ENCODE measurements around the gene SRPK2.
"Not testable (repeated sequence)": the region's sequence is repeated elsewhere in the genome, so short reads cannot be mapped to it uniquely, and the experiment has no call there.

SRPK2 gene

GRCh38 chr7:105388356-105389087 lies at the start of gene SRPK2:
Gene SRPK2, minus strand, starts transcription at chr7:105388921.
- peak; percentile 82 for DNase-seq

DNA sequence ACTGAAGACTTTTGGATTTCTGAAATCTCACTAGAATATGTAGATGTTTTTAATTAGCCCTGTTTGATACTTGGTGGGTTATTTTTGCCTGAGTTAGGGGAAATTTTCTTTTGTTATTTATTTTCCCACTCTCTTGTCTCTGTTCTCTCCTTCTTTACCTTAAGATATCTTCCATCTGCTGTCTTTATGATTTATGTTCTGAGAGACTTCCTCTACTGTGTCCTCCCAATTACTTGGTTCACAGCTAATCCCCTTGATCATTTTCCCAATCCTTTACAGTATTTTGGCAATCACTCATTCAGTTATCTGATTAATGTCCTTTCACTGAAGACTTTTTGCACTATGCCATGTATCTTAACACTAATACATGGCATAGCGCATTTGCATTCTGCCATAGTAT lies 49.5 kb upstream of the SRPK2 start:
- DNase-seq = no peak

- DNase-seq = not testable (repeated sequence)
These were observed 48.6 kb upstream of the SRPK2 start for GRCh38 chr7:105437356-105437755.

DNA sequence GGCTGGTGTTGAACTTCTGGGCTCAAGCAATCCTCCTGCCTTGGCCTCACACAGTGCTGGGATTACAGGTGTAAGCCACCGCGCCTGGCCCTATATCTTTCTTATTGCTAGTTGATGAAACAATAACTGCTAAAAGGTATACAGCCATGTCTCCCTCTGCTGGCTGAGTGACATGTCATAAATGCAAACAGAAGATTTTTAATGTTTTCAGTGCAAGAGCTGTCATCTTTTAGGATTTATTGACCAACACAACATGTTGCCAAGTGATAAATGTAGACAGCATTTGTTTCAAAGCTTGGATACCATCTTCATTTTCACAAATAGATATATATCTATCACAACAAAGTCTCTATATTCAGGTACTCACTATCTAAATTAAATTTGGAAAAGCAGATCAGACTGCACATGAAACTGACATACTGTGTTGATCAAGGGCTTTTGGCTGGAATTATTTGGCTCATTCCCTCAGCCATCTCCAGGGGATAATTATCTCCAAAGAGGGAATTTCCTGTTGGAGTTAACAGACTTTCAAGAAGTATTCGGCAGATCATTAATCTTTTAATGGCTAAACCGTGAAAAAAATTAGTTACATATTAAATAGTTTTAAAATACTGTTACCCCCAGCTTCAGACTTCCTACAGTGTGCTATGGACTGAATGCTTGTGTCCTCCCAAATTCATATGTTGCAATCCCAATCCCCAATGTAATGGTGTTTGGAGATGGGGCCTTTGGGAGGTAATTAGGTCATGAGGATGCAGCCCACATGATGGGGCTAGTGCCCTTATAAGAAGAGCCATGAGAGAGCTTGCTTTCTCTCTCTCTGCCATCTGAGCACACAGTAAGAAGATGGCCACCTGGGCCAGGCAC lies 41.3 kb upstream of the SRPK2 start:
- DNase-seq = peak; percentile 48

DNA sequence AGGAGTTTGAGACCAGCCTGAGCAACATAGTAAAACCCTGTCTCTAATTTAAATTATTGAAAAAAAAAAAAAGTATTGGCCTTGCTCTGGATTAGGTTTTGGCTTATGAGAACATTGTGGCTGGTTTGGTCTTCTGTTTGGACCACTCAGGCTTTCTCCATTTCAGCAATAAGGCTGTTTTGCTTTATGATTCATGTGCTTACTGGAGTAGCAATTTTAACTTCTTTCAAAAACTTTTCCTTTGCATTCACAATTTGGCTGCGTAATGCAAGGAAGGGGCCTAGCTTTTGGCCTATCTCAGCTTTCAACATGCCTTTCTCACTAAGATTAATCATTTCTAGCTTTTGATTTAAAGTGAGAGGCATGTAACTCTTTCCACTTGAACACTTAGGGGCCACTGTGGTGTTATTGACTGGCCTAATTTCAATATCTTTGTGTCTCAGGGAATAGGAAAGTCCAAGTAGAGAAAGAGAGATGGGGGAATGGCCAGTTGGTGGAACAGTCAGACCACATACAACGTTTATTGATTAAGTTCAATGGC lies 38.0 kb upstream of the SRPK2 start:
- peak; percentile 42 for DNase-seq

DNA sequence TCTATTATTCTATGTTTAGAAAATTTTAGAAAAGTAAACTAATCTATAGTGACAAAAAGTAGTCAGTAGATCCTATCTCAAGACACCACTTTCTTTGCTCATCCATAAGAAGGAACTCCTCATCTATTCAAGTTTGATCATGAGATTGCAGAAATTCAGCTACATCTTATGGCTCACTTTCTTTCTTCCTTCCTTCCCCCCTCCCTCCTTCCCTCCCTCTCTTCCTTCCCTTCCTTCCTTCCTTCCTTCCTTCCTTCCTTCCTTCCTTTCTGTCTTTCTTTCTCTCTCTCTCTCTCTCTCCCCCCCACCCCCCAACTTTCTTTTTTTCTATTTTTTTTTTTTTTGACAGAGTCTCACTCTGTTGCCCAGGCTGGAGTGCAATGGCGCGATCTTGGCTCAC lies 35.3 kb upstream of the SRPK2 start:
- DNase-seq = no peak

GRCh38 chr7:105413887-105414437 lies 25.2 kb upstream of the SRPK2 start:
- no peak for DNase-seq

- DNase-seq = not testable (repeated sequence)
These were observed 22.1 kb upstream of the SRPK2 start for GRCh38 chr7:105410774-105411173.

DNA sequence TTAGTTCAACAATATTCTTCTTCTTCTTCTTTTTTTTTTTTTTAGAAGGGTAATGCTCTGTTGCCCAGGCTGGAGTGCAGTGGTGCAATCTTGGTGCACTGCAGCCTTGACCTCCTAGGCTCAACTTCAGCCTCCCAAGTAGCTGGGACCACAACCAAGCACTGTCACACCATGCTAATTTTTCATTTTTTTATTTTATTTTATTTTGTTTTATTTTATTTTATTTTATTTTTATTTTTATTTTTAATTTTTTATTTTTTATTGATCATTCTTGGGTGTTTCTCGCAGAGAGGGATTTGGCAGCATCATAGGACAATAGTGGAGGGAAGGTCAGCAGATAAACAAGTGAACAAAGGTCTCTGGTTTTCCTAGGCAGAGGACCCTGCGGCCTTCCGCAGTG lies 21.1 kb upstream of the SRPK2 start:
- not testable (repeated sequence) for DNase-seq

DNA sequence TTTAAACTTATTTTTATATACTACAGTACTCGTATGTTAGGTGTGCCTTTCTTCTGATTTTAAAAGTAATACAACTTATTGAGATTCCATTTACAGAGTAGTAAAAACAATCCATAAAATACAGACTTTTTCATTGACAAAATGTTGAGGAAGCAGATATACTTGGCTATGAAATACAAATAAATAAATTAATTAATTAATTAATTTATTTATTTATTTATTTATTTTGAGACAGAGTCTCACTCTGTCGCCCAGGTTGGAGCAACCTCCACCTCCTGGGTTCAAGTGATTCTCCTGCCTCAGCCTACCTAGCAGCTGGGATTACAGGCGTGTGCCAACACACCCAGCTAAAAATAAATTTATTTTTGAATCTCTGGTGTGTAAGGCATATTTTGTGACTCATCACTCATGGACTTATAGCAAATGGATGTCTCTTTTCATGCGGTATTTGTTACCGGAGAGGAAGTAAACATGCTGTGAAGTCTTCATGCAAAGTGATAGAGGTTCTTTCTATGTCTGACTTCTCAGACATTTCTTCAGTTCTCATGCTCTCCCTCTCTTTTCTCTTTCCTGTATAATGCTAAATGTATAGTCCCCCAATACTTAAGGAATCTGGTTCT lies 20.2 kb upstream of the SRPK2 start:
- DNase-seq = no peak

GRCh38 chr7:105403128-105403527 lies 14.4 kb upstream of the SRPK2 start:
- no peak for DNase-seq

- DNase-seq = no peak
These were observed 13.7 kb upstream of the SRPK2 start for GRCh38 chr7:105402221-105403095.

GRCh38 chr7:105399043-105399725 lies 10.5 kb upstream of the SRPK2 start:
- DNase-seq = no peak

GRCh38 chr7:105396566-105396965 lies 7.8 kb upstream of the SRPK2 start:
- no peak for DNase-seq

GRCh38 chr7:105391429-105391828 lies 2.7 kb upstream of the SRPK2 start:
- no peak for DNase-seq

DNA sequence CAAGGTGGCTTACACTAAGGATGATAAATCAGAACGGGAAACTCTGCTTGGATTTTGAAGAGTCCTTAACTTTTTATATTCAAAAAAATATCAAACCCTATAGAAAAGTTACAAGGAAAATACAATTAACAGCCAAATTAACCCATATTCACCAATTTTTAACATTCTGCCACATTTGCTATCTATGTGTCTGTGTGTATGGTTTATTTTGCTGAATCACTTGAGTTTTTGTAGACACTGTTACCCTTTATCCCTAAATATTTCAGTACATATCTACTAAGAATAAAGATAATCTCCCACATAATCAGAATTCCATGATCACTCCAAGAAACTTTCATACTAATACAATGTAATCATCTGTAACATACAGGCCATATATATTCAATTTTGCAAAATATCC lies 1.2 kb upstream of the SRPK2 start:
- DNase-seq = no peak

- peak; percentile 20 for DNase-seq
These were observed 448 bp upstream of the SRPK2 start for GRCh38 chr7:105389088-105389650.

DNA sequence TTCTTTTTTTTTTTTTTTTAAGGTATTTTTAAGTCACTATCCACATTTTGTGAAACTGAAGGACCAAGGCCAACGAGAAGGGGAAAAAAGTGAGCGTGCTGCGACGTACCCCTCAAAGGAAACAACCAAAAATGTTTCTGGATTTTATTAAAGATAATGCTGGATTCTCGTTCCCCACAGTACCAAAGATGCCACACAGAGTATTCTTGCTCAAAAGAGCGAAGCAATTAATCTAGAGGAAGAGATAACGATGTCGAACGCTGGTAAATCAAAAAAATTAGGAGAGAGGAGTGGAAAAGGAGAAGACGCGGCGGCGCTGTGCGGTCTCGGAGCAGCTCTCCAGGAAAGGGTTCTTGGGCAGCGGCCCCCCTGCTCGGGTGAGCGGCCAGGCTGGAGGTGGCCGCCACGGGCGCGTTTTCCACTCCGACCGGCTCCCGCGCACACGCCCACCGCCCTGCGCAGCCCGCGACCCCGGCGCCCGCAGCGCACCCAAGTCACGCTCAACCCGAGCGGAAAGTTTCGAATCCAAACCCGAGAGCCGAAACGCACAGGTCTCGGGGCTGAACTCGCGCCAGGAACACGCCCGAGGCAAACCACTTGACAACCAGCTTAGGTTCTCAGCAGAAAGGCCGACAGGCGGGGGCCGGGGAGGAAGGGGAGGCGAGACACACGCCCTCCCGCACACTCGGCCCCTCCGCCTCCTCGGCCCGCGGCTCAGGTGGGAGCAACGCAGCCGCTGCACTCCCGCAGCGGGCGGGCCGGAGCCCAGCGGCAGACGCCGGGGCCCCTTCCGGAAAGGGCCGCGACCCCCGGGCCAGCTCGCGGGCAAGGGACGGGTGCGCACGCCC lies 989 bp downstream of the SRPK2 start:
- DNase-seq = peak; percentile 41

DNA sequence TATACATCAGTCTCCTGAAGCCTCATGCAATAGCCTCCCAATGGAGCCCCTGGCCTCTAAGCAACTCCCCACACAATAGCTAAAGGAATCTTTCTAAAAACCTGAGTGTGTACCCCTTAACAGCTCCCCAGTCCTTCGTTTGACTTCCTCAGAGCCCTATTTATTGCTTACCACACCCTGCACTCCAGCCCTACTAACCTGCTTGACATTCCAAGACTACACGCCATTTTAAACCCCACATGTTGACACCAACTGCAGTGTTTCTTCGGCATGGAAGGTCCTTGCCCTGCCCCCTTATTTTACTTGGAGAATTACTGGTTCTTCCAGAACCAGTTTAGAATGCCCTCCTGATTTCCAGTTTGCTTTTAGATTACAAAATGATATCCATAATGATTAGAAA lies 10.8 kb downstream of the SRPK2 start:
- no peak for DNase-seq

GRCh38 chr7:105376908-105377533 lies 11.7 kb downstream of the SRPK2 start:
- DNase-seq = no peak

All from activated CD4-positive, alpha-beta T cell treated with anti-CD3 and anti-CD28 coated beads, Interleukin-2, amount 50 U/mL, for 16 hours (primary cell).